HG03520 (cell line): ENCODE data around the gene POGZ.
A peak's percentile ranks its signal among the peaks of the same experiment; 100 is the strongest.
"Not testable (repeated sequence)": the region's sequence is repeated elsewhere in the genome, so short reads cannot be mapped to it uniquely, and the experiment has no call there.

Source experiments
- ATAC-seq: cut with Tn5 transposase; IDR thresholded peaks from one replicate; pipeline ENCODE4 v1.9.1; 2021; ENCODE audit warnings: mild to moderate bottlenecking, moderate library complexity; ENCODE audit not compliant: unreplicated experiment

Gene POGZ

GRCh38 chr1:151425103-151425502 is 34.2 kb downstream of the POGZ start:
- ATAC-seq, result no peak

DNA sequence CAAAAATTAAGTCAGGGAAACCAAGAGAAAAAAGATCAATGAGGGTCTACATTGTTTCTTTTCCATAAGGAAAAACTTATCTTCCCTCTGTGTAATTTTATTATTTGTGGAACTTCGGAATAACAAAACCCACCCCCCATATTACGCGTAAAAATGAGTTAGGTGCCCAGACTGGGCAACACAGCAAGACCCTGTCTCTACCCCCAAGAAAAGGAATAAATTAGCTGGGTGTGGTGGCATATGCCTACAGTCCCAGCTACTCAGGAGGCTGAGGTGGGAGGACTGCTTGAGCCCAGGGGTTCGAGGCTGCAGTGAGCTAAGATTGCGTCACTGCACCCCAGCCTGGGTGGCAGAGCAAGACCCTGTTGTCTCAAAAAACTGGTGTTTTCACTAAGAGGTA is 39.5 kb downstream of the POGZ start:
- ATAC-seq, result no peak

- ATAC-seq, result no peak
Measured at GRCh38 chr1:151418081-151418480, 41.2 kb downstream of the POGZ start.

DNA sequence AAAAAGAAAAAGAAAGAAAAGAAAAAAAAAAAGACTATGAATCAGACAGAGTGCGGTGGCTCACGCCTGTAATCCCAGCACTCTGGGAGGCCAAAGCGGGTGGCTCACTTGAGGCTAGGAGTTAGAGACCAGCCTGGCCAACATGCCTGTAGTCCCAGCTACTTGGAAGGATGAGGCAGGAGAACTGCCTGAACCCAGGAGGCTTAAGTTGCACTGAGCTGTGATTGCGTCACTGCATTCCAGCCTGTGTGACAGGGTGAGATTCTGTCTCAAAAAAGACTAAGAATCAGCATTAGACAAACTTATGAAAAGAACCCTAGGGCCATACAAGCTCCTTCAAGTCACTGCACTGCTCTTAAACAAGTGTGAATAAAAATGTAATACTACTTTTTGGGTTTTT is 43.1 kb downstream of the POGZ start:
- no peak for ATAC-seq

- no peak for ATAC-seq
Measured at GRCh38 chr1:151411884-151412283, 47.4 kb downstream of the POGZ start.

DNA sequence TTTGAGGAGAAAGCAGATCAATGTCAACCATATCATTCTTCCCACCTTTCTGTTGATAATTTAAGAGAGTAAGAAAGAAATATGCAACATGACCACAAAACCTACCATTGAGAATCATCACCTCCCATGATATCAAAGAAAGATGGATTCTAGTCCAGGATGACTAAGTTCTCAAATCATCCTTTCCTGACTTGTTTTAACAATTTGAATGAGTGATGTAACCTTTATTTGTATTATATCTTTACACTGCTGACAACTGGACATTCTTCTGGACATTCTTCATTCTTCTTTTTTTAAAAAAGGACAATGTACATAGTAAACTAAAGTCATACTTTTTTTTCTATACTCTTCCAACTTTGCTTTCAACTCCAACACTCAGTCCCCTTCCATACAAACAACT is 50.4 kb downstream of the POGZ start:
- ATAC-seq, result no peak

- ATAC-seq, result no peak
Measured at GRCh38 chr1:151407304-151407703, 52.0 kb downstream of the POGZ start.

DNA sequence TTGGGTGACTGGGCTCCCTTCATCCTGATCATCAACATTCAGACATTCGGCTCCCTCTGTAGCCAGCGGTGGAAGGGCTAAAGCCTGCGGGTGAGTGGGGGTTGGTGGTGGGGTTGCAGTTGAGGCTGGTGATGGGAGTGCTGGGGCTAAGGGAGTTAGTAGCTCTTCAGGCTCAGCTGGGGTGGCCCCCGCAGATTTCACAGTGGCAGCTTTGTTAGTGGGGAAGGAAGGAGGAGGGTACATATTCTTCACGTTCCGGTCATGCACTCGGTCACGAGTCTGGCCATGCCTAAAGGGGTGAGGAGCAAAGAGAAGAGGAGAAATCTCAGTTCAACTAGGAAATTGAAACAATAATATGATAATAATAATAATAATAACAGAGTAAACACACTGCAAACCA is 53.1 kb downstream of the POGZ start:
- no peak for ATAC-seq

GRCh38 chr1:151405187-151405951 is 53.9 kb downstream of the POGZ start:
- no peak for ATAC-seq

DNA sequence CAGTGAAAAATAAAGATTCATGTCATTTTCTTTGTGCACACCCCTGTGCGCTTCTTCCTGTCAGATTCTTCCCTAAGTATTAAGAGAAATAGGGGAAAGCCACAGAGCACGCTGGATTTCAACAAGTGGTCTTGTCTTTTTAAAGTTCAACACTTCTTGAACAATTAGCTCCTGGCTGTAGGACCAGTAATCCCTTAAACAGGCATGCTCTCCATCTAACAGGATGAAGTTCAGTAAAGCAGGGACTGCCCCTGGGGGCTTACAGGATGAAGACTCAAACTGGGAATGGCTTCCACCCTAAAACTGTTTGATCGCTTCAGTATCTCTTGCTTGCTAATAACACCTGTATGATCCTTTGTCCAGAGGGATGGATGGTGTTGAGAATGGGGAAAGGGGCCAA is 55.7 kb downstream of the POGZ start:
- no peak for ATAC-seq

DNA sequence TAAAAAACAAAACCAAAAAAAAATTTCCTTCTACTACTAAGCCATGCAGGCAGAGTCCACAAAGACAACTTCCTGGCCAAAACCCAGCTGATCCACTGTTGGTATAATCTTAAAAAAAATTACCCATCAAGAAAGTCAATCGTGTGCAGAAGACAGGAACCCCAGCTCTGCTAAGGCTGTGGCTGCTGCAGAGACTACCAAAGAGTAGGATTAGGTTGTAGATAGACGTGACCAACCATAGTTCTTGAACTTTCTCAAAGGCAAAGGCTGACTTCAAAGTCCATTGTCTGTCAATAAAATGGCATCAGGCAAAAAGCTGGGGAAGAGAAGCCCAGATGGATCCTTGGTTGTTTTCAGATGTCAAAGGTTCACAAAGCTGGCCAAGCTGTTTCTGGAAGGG is 56.5 kb downstream of the POGZ start:
- ATAC-seq, result no peak

GRCh38 chr1:151401860-151402259 is 57.4 kb downstream of the POGZ start:
- ATAC-seq, result no peak

DNA sequence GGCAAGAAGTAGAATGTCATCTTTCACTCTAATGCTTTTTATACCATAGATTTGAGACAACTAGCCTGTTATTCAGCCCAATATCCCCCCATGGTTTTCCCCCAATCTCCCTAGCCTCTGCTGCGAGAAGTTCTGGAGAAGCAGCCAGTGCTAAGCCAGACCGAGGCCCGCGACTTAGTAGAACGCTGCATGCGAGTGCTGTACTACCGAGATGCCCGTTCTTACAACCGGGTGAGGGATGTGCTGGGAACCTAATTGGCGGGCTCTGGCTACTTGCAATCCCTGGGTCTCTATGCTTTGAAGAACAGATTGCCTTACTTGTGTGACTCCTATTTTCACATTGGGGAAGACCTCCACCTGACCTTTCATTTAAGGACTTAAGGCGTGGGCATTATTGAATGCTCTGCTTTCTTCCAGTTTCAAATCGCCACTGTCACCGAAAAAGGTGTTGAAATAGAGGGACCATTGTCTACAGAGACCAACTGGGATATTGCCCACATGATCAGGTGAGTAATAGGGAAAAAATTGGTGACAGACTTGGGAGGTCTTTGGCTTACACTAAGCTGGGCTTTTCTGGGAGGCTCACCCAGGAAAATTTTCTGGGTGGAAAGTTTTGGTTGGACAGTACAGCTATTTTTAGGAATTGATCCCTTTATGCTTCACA is 58.0 kb downstream of the POGZ start:
- ATAC-seq, result no peak

GRCh38 chr1:151399324-151400171 is 59.7 kb downstream of the POGZ start, which contains the start of gene PSMB4:
PSMB4 (plus strand) TSS chr1:151399573; CDS start chr1:151399588, 15 bp downstream.
- ATAC-seq, result peak; percentile 86

DNA sequence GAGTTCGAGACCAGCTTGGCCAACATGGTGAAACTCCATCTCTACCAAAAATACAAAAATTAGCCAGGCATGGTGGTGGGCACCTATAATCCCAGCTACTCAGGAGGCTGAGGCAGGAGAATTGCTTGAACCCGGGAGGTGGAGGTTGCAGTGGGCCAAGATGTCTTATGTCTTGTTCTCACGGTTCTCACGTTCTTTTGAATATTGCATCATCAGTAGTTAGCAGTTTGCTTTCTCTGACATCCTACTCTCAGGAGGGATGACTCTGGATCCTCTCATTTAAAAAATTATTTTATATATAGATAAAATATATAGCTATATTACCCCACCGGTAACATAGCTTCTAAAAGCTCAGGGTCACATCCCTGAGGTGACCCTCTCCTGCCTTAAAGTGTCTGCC is 63.0 kb downstream of the POGZ start:
- not testable (repeated sequence) for ATAC-seq

- ATAC-seq, result no peak
Measured at GRCh38 chr1:151393583-151393982, 65.7 kb downstream of the POGZ start.

DNA sequence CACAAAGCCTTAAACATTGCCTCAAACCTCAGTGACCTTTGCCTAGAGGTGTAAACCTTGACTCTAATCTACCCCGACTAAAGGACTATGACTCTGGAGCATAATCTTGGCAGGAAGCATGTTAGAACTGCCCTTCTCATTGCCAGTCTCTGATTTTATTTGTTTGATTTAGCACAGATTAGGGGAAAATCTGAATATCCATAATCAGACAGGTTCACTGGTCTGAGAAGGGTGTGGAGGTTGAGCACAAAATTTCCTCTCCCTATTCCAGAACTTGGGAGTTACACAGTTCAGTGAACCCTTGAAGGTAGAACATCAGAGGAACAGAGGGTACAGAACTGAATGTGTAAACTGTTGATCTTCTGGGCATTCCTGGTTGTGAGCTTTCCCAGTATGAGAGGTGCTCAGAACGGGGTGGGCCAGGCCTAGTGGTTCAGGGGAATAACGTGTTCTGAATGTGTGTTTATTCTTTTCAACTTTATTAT is 68.2 kb downstream of the POGZ start:
- no peak for ATAC-seq

GRCh38 chr1:151390221-151391078 is 68.8 kb downstream of the POGZ start:
- not testable (repeated sequence) for ATAC-seq

DNA sequence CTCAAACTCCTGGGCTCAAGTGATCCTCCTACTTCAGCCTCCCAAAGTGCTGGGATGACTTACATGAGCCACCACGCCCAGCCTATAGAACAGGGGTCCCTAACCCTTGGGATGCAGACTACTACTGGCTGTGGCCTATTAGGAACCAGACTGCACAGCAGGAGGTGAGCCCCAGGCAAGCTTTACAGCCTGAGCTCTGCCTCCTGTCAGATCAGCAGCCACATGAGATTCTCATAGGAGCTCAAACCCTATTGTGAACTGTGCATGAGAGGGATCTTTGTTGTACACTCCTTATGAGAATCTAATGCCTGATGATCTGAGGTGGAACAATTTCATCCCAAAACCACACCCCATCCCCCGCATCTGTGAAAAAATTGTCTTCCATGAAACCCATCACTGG is 73.3 kb downstream of the POGZ start:
- ATAC-seq, result no peak

- no peak for ATAC-seq
Measured at GRCh38 chr1:151384584-151384983, 74.7 kb downstream of the POGZ start.
